ENCODE data around the gene KLHL35.

DNA sequence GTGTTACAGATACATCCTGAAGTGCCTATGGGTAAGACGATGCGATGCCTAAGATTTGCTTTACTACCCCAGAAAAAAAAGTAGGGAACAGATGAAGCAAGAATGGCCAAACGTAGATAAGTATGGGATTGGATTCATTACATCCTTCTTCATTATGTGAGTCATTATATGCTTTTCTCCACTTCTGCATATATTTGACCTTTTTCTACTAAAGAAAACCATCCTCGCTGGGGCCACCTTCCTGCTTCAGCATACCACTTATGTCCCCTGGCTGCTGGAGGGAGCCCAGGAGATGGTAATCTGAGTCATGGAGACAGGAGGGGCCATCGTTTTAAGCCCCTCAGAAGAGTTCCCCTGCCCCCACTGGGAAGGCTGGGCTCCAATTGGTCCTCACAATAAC is 14.4 kb upstream of the KLHL35 start:
- TF ChIP-seq POLR2AphosphoS5 (IDR thresholded peaks at IDR 0.05) (no peak), POLR2A (IDR thresholded peaks at IDR 0.05) (no peak)
- TF ChIP-seq, protein P1, sequence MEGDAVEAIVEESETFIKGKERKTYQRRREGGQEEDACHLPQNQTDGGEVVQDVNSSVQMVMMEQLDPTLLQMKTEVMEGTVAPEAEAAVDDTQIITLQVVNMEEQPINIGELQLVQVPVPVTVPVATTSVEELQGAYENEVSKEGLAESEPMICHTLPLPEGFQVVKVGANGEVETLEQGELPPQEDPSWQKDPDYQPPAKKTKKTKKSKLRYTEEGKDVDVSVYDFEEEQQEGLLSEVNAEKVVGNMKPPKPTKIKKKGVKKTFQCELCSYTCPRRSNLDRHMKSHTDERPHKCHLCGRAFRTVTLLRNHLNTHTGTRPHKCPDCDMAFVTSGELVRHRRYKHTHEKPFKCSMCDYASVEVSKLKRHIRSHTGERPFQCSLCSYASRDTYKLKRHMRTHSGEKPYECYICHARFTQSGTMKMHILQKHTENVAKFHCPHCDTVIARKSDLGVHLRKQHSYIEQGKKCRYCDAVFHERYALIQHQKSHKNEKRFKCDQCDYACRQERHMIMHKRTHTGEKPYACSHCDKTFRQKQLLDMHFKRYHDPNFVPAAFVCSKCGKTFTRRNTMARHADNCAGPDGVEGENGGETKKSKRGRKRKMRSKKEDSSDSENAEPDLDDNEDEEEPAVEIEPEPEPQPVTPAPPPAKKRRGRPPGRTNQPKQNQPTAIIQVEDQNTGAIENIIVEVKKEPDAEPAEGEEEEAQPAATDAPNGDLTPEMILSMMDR (IDR thresholded peaks at IDR 0.05): no peak
